GM19043 (cell line): Measurements from ENCODE around the gene TDRD12.
"Not testable (repeated sequence)": the region's sequence is repeated elsewhere in the genome, so short reads cannot be mapped to it uniquely, and the experiment has no call there.

ENCODE experiments used
- ATAC-seq: cut with Tn5 transposase; IDR thresholded peaks from one replicate; pipeline ENCODE4 v1.9.1; 2021; ENCODE audit warnings: low read depth; ENCODE audit not compliant: unreplicated experiment

The TDRD12 gene

GRCh38 chr19:32828643-32829344 is 109.2 kb downstream of the TDRD12 start:
- ATAC-seq = no peak

GRCh38 chr19:32829345-32829896 is 109.9 kb downstream of the TDRD12 start:
- ATAC-seq = no peak

GRCh38 chr19:32830231-32831014 is 110.9 kb downstream of the TDRD12 start:
- ATAC-seq = no peak

- ATAC-seq = no peak
These were observed 112.0 kb downstream of the TDRD12 start for GRCh38 chr19:32831611-32832010.

- ATAC-seq = not testable (repeated sequence)
These were observed 112.5 kb downstream of the TDRD12 start for GRCh38 chr19:32832094-32832493.

- ATAC-seq = not testable (repeated sequence)
These were observed 113.3 kb downstream of the TDRD12 start for GRCh38 chr19:32832825-32833224.

GRCh38 chr19:32833388-32833787 is 113.8 kb downstream of the TDRD12 start:
- not testable (repeated sequence) for ATAC-seq

- ATAC-seq = no peak
These were observed 118.0 kb downstream of the TDRD12 start for GRCh38 chr19:32837531-32837930.

- ATAC-seq = no peak
These were observed 122.5 kb downstream of the TDRD12 start for GRCh38 chr19:32842061-32842460.

GRCh38 chr19:32843716-32844245 is 124.2 kb downstream of the TDRD12 start:
- no peak for ATAC-seq

- not testable (repeated sequence) for ATAC-seq
These were observed 128.5 kb downstream of the TDRD12 start for GRCh38 chr19:32848035-32848434.

- ATAC-seq = no peak
These were observed 132.6 kb downstream of the TDRD12 start for GRCh38 chr19:32852216-32852615.

GRCh38 chr19:32856818-32857217 is 137.3 kb downstream of the TDRD12 start:
- not testable (repeated sequence) for ATAC-seq

- ATAC-seq = no peak
These were observed 138.0 kb downstream of the TDRD12 start for GRCh38 chr19:32857584-32857983.

- ATAC-seq = no peak
These were observed 138.6 kb downstream of the TDRD12 start for GRCh38 chr19:32858155-32858554.

GRCh38 chr19:32858559-32858958 is 139.0 kb downstream of the TDRD12 start:
- no peak for ATAC-seq

GRCh38 chr19:32859591-32859990 is 140.0 kb downstream of the TDRD12 start:
- no peak for ATAC-seq

- no peak for ATAC-seq
These were observed 142.0 kb downstream of the TDRD12 start for GRCh38 chr19:32861596-32861995.

- no peak for ATAC-seq
These were observed 142.6 kb downstream of the TDRD12 start for GRCh38 chr19:32862173-32862572.

GRCh38 chr19:32862741-32863140 is 143.2 kb downstream of the TDRD12 start:
- no peak for ATAC-seq

GRCh38 chr19:32863301-32863700 is 143.7 kb downstream of the TDRD12 start:
- ATAC-seq = no peak
